Brain microvascular endothelial cell (primary cell): ENCODE results near the gene PGM2L1.

Source experiments
- DNase-seq: peaks from one replicate; pipeline ENCODE4 v3.0.0-alpha.2; 2020
- H3K27ac ChIP-seq: fragments of 250-450 bp; sonication (Bioruptor Pico); 2 replicates; pipeline ENCODE4 v1.5.1; 2020; ENCODE audit warnings: mild to moderate bottlenecking, moderate library complexity
- H3K27me3 ChIP-seq: fragments of 250-450 bp; sonication (Bioruptor Pico); replicated peaks from 2 replicates; pipeline ENCODE4 v1.5.1; 2020; ENCODE audit warnings: mild to moderate bottlenecking
- H3K36me3 ChIP-seq: fragments of 250-450 bp; sonication (Bioruptor Pico); replicated peaks from 2 replicates; pipeline ENCODE4 v1.5.1; 2020; ENCODE audit warnings: mild to moderate bottlenecking
- H3K4me3 ChIP-seq: 2 replicates; pipeline ENCODE4 v1.5.1; 2011; ENCODE audit warnings: low read depth, mild to moderate bottlenecking, control low read depth, low read length, moderate library complexity
- in situ Hi-C: cut with HindIII; loops from 2 replicates; pipeline ENCODE4 v1.10.0; 2017; ENCODE audit warnings: low sequenced_read_pairs, low pct_ligation_motif_present
- TF ChIP-seq, protein P1 (sequence below): IDR thresholded peaks from 2 replicates; pipeline ENCODE4 v1.5.1; 2011; ENCODE audit warnings: low read depth, mild to moderate bottlenecking, moderate library complexity, low read length, control low read depth, inconsistent platforms; ENCODE audit errors: missing control alignments

The PGM2L1 gene

GRCh38 chr11:74283580-74284180, 114.6 kb downstream of the PGM2L1 start:
- in situ Hi-C loops = no loop called here
- H3K27me3 ChIP-seq = no peaks in the 10 kb centered on the region
- H3K4me3 ChIP-seq = no peak overlapping the region
- TF ChIP-seq, protein P1, sequence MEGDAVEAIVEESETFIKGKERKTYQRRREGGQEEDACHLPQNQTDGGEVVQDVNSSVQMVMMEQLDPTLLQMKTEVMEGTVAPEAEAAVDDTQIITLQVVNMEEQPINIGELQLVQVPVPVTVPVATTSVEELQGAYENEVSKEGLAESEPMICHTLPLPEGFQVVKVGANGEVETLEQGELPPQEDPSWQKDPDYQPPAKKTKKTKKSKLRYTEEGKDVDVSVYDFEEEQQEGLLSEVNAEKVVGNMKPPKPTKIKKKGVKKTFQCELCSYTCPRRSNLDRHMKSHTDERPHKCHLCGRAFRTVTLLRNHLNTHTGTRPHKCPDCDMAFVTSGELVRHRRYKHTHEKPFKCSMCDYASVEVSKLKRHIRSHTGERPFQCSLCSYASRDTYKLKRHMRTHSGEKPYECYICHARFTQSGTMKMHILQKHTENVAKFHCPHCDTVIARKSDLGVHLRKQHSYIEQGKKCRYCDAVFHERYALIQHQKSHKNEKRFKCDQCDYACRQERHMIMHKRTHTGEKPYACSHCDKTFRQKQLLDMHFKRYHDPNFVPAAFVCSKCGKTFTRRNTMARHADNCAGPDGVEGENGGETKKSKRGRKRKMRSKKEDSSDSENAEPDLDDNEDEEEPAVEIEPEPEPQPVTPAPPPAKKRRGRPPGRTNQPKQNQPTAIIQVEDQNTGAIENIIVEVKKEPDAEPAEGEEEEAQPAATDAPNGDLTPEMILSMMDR = no peak
- no peak overlapping the region for H3K27ac ChIP-seq
- no peaks in the 10 kb centered on the region for H3K36me3 ChIP-seq
- no peak for DNase-seq

DNA sequence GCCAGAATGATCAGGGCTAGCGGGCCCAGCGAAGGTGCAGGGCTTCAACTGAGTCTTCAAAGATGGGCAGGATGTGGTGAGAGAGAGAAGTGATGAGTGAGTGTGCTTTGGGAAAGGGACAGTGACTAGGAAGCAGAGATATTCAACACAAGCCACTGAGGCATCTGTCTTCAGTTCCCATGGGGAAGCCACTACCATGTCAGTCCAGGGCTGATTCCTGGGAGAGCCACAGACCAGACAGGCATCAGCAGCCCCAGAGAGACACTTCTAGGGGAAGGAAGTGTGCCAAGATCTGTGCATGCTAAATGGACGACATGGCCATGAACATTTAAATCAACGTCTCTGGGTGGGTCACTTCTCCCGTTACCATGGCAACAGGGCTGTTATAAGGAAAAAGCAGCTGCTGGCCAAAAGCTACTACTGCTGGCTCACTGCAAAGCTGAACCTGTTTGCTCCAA, 115.3 kb downstream of the PGM2L1 start:
- DNase-seq = no peak
- no peak overlapping the region for H3K4me3 ChIP-seq
- no peak overlapping the region for H3K27ac ChIP-seq
- TF ChIP-seq, protein P1 = no peak
- H3K36me3 ChIP-seq = no peaks in the 10 kb centered on the region
- in situ Hi-C loops = no loop called here
- H3K27me3 ChIP-seq = no peaks in the 10 kb centered on the region

DNA sequence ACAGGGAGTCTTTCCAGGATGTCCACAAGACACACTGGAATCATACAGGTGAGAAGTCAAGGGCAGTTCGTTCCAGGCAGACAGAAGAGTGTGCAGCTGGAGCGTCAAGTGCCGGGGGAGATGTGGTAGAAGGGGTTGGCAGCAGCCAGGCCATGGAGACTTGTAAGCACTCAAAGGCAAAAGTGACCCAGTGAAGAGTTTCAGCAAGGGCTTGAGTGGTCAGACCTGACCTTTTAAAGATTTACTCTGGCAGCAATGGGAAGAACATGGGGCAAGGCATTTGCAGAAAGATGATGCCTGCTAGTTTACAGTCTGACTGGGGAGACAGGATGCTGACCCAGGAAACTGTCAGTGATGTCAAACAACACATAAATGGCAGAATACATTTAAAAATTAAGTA, 115.8 kb downstream of the PGM2L1 start:
- in situ Hi-C loops = no loop called here
- TF ChIP-seq, protein P1 = no peak
- no peak overlapping the region for H3K27ac ChIP-seq
- no peak overlapping the region for H3K4me3 ChIP-seq
- no peaks in the 10 kb centered on the region for H3K36me3 ChIP-seq
- no peak for DNase-seq
- no peaks in the 10 kb centered on the region for H3K27me3 ChIP-seq

DNA sequence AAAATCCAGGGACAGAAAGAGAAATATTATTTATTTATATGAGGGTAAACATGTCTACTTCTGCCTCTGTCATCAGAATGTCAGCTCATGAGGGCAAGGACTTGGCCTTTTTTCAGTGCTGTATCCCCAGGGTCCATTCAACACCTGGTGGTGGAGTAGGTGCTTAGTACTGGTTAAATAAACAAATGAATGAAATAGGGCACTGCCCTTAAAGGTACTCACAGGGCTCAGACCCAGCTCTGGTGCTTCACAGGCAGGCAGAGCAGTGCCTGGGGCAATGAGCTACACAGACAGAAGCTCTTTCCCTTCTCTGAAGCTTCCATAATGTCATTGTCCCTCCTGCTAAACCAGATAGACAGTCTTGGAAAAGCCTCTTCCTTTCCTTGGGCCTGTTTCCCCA, 117.7 kb downstream of the PGM2L1 start:
- in situ Hi-C loops = no loop called here
- H3K27me3 ChIP-seq = no peaks in the 10 kb centered on the region
- H3K36me3 ChIP-seq = no peaks in the 10 kb centered on the region
- no peak overlapping the region for H3K27ac ChIP-seq
- H3K4me3 ChIP-seq = no peak overlapping the region
- TF ChIP-seq, protein P1 = no peak
- no peak for DNase-seq
